ENCODE results near the gene EMC7. TPM values are rescaled to one million over a fixed set of nuclear protein-coding genes. Genes with fewer than 3 reads are reported as not detected.

Gene EMC7
- polyA plus RNA-seq (2011; rRNA removed): 167 and 221 TPM in 2 replicates
- 76.9 and 87.9 TPM in 2 replicates for polyA plus RNA-seq (2012; cell fraction: cytosol; rRNA removed)
- 25.6 and 39.9 TPM in 2 replicates for polyA plus RNA-seq (2012; cell fraction: nucleus; rRNA removed)
- polyA plus RNA-seq (2017; fragmentation: RNase III; extraction: RNeasy Plus Mini Kit Qiagen cat#74134 plus additional on column Dnase treatment): 129 to 135 TPM (median 135 TPM) in 3 replicates
- 24.9 and 26.8 TPM in 2 replicates for polyA minus RNA-seq (2011; rRNA and poly(A)+ RNA removed)

GRCh38 chr15:34101366-34102174 is at the start of gene EMC7, which contains the start of gene PGBD4:
TSS of gene EMC7 (minus strand) at chr15:34101862. CDS start at chr15:34101839, 23 bp downstream.
TSS of gene PGBD4 (plus strand) at chr15:34102083. CDS start at chr15:34102532, 449 bp downstream.
- Histone ChIP-seq H3K27ac (peak within 1 kb of the TSS; percentile 85 to 89), H3K4me2 (peak within 1 kb of the TSS; percentile 90), H3K4me1 (peaks cover 22% of the 10 kb centered on the region), H3K9me3 (no peaks in the 10 kb centered on the region), H3K4me3 (peak within 1 kb of the TSS; percentile 68)
- under 1% methylated on average over 40 of the region's 48 CpGs for WGBS (ENCODE audit: missing lambda C conversion rate)
- TF ChIP-seq FOSL2 (IDR thresholded peaks at IDR 0.05): no peak
- 0 out of 2 replicates have a peak, but pooled peaks have one; percentile 12 for TF ChIP-seq FOSL2 (CRISPR knock-in tag; IDR thresholded peaks at IDR 0.05)
- no peak for TF ChIP-seq NFE2L2 (conservative IDR thresholded peaks at IDR 0.05; ENCODE audit: low read length)
- no peak for TF ChIP-seq MAZ (IDR thresholded peaks at IDR 0.05; ENCODE audit: borderline replicate concordance, low read depth, low read length)
- TF ChIP-seq RARB (CRISPR knock-in tag; IDR thresholded peaks at IDR 0.05): no peak
- no peak for TF ChIP-seq HOXA7 (CRISPR knock-in tag; IDR thresholded peaks at IDR 0.05)
- TF ChIP-seq GATA3 (IDR thresholded peaks at IDR 0.05; ENCODE audit: borderline replicate concordance): peak; percentile 23; the same call in 1 of the 2 replicates
- no peak for TF ChIP-seq KDM1A (IDR thresholded peaks at IDR 0.05; ENCODE audit: low read depth)
- TF ChIP-seq ZSCAN20 (CRISPR knock-in tag; IDR thresholded peaks at IDR 0.05): no peak
- TF ChIP-seq CTCF (IDR thresholded peaks at IDR 0.05): no peak
- no peak for TF ChIP-seq MAFK (IDR thresholded peaks at IDR 0.05; ENCODE audit: partially characterized antibody)
- TF ChIP-seq, protein P1, sequence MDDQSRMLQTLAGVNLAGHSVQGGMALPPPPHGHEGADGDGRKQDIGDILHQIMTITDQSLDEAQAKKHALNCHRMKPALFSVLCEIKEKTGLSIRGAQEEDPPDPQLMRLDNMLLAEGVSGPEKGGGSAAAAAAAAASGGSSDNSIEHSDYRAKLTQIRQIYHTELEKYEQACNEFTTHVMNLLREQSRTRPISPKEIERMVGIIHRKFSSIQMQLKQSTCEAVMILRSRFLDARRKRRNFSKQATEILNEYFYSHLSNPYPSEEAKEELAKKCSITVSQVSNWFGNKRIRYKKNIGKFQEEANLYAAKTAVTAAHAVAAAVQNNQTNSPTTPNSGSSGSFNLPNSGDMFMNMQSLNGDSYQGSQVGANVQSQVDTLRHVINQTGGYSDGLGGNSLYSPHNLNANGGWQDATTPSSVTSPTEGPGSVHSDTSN (IDR thresholded peaks at IDR 0.05): no peak
- no peak for TF ChIP-seq EP300 (IDR thresholded peaks at IDR 0.05)
- peak; percentile 88 for TF ChIP-seq KDM5A (IDR thresholded peaks at IDR 0.05)
- TF ChIP-seq ZC3H11A (IDR thresholded peaks at IDR 0.05): no peak; the same call in 1 of the 2 replicates
- TF ChIP-seq RNF2 (IDR thresholded peaks at IDR 0.05; ENCODE audit: borderline replicate concordance, low read depth): no peak
- peak; percentile 65; the same call in 1 of the 2 replicates for TF ChIP-seq ELK1 (IDR thresholded peaks at IDR 0.05; ENCODE audit: low read depth, low read length)
- TF ChIP-seq, protein P2, sequence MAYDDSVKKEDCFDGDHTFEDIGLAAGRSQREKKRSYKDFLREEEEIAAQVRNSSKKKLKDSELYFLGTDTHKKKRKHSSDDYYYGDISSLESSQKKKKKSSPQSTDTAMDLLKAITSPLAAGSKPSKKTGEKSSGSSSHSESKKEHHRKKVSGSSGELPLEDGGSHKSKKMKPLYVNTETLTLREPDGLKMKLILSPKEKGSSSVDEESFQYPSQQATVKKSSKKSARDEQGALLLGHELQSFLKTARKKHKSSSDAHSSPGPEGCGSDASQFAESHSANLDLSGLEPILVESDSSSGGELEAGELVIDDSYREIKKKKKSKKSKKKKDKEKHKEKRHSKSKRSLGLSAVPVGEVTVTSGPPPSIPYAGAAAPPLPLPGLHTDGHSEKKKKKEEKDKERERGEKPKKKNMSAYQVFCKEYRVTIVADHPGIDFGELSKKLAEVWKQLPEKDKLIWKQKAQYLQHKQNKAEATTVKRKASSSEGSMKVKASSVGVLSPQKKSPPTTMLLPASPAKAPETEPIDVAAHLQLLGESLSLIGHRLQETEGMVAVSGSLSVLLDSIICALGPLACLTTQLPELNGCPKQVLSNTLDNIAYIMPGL (CRISPR knock-in tag; IDR thresholded peaks at IDR 0.05; ENCODE audit: borderline replicate concordance): no peak
- no peak for TF ChIP-seq BHLHE40 (IDR thresholded peaks at IDR 0.05; ENCODE audit: low read depth, low read length)
- TF ChIP-seq POLR2AphosphoS2 (conservative IDR thresholded peaks at IDR 0.05; ENCODE audit: low read length): no peak
- TF ChIP-seq POLR2A (IDR thresholded peaks at IDR 0.05; ENCODE audit: low read length): peak; percentile 86
- peak; percentile 83 for TF ChIP-seq PHF8 (IDR thresholded peaks at IDR 0.05; ENCODE audit: borderline replicate concordance, low read depth)
- TF ChIP-seq NPAS2 (CRISPR knock-in tag; IDR thresholded peaks at IDR 0.05; ENCODE audit: borderline replicate concordance): no peak
- 0 out of 2 replicates have a peak, but pooled peaks have one; percentile 19 for TF ChIP-seq USF2 (IDR thresholded peaks at IDR 0.05)
- peak; percentile 87 to 96 for TF ChIP-seq JUN (IDR thresholded peaks at IDR 0.05)
- no peak for TF ChIP-seq ESRRA (IDR thresholded peaks at IDR 0.05; ENCODE audit: borderline replicate concordance, low read length)
- peak; percentile 91 for TF ChIP-seq MYC (IDR thresholded peaks at IDR 0.05; ENCODE audit: borderline replicate concordance, low read length)
- TF ChIP-seq EHMT2 (IDR thresholded peaks at IDR 0.05; ENCODE audit: low read depth): no peak
- no peak for TF ChIP-seq CHD2 (IDR thresholded peaks at IDR 0.05; ENCODE audit: low read length, partially characterized antibody)
- TF ChIP-seq TFCP2L1 (CRISPR knock-in tag; IDR thresholded peaks at IDR 0.05): no peak
- TF ChIP-seq MAX (IDR thresholded peaks at IDR 0.05): peak; percentile 96
- no peak for TF ChIP-seq RFX5 (IDR thresholded peaks at IDR 0.05)
- DNase-seq (ENCODE audit: low read depth in 1 of 2, low spot score in 1 of 2) (peak; percentile 97 to 100), FAIRE-seq (peak; percentile 99), ATAC-seq (peak; percentile 99 to 100)
- ChIA-PET CTCF (interaction anchor here (0.7 to 4.7 kb wide), 4 partner anchors 9 to 501 kb away, joined by 3 to 23 read pairs (median 14); partner anchors contain the start of gene KATNBL1), POLR2A (interaction anchor here (0.6 to 1.6 kb wide), 14 partner anchors 8 to 510 kb away, joined by 3 to 17 read pairs (median 4); partner anchors contain the start of genes EMC4, KATNBL1 and LPCAT4)
